NCI-H2081 (cell line): ENCODE measurements around the gene AJAP1.

ENCODE experiments used
- DNase-seq, 2 experiments: peaks; one replicate each; lab custom pipeline; 2025; lab: John Stamatoyannopoulos, UW

The AJAP1 gene

GRCh38 chr1:4770713-4771112, 116.3 kb downstream of the AJAP1 start:
- no peak for DNase-seq

DNA sequence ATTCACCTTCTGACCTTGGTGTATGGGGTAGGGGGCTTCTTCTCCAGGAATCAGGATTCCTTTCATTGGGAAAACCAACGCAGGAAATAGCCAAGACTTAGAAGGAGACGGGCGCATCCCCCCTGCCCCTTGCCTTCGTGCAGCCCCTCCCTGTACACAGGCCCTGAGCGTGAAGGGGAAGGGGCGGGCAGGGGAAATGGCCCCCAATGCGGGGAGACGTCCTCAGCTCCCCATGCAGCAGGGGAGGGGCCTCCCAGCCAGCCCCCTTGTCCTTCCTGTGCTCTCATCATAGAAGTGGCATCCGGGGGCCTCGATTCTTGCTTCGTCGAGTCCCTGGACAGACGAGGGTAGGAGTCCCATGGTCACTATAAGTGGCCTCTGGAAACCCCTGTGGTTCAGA, 116.9 kb downstream of the AJAP1 start:
- no peak for DNase-seq

DNA sequence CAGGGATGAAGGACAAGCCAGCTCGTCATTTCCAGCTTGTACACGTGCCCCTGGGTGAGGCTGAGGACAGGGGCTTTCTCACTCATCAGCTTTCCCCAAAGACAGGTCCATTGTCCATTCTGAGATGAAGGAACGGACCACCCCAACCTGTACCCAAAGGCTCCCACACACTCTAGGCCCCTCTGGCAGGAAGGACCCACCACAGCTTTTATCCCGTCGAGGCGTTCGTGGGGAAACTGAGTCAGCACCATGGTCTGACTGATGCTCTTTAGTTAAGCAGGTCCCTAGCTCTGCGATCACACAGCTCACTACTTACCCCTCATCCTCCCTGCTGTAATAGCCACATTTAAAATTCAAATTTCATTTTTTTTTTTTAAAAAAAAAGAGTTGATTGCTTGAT, 117.3 kb downstream of the AJAP1 start:
- no peak for DNase-seq

DNA sequence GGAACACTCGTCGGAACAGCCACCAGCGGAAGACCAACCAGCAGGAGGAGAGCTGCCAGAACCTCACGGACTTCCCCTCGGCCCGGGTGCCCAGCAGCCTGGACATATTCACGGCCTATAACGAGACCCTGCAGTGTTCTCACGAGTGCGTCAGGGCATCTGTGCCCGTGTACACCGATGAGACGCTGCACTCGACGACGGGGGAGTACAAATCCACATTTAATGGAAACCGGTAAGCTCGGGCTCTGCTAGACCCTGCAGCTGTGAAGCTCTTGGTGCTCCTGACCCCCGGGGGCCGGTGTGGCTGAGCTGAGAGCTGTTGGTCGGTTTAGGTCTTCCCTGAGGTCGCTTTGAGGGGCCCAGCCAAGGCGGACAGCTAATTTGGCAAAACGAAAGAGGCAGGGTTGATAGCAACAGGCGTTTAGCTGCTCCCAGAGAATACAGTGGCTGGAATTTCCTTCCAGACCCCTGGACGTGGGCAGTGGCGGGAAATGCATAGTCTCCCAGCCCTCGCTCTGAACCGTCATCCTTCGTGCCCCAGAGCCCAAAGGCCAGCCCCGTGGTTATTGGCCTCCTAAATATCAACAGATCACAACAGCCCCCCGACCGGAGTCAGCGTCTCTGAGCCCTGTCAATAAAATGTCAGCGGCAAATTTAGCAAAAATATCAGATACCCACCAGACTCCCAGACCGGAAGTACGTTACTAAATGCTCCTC, 118.0 kb downstream of the AJAP1 start:
- DNase-seq: no peak

GRCh38 chr1:4773226-4773625, 118.8 kb downstream of the AJAP1 start:
- no peak for DNase-seq

GRCh38 chr1:4775506-4775905, 121.1 kb downstream of the AJAP1 start:
- DNase-seq: no peak

DNA sequence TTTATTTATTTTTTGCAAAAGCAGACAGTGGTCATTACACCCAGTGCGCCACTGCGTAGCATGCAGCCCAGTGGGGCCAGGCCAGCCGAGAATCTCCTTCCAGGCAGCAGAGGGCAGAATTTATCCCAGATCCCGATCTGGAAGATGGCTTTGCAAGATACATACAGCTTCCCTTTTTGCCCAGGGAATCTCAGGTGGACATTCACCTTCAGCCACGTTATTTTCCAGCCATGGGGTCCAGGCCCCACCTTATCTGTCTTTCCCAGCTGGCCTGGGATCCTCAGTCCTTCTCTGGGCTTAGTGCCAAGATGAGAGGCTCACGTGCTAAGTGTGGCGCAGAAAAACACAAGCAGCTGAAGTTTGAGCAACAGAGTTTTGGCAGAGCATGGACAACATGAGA, 123.6 kb downstream of the AJAP1 start:
- no peak for DNase-seq

DNA sequence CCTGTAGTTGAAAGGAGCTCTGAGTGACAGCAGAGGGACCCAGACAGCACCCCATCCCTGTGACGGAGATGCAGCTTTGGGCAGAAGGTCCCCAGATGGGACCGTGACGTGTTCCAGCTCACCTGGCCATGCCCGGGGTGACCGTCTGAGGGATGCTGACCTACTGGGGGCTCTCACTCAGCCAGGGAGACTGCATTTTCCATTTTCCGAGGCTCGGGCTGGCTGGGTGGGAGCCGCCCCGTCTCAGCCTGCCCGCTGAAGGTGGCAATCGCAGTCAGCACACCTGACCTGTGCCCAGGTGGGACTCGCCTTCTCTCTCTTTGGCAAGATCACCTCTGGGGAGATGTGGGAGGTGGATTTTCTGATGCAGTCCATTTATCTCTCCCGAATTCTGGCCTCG, 127.2 kb downstream of the AJAP1 start:
- DNase-seq: no peak

DNA sequence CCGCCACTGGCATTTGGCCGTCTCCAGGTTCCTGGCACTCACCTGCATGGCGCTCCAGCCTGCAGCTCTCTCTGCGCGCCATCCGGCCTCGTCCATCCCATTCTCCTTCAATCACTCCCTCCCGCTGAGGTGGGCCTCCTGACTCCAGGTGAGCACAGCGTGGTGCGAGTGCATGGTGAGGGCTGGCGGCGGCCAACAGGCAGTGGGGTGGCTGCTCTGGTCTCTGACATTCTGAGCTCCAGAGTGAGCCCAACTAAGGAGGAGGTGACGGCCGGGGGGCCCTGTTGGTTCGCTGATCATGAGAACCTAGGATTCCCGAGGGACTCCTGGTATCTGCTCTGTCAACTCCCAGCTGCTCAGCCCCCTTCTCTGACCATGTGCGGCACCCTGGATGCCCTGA, 130.4 kb downstream of the AJAP1 start:
- no peak for DNase-seq

DNA sequence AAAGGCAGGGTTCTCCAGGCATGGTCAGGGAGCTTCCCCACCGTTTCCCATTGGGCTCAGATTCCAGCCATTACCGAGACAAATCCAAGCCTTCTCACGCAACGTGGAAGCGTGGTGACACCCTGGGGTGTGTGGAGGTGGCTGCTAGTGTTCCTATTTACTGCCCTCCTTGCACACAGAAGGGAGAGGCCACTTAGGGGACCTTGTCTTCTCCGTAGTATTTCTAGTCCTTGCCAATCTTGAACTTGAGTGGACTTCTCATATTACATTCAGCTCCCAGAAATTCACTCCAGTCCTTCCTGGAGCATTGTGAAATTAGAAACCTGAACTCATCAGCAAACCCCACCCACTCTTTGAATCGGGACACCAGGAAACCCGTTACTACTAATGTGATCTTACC, 131.6 kb downstream of the AJAP1 start:
- DNase-seq: no peak

- no peak for DNase-seq
Measured at GRCh38 chr1:4787551-4787950, 133.1 kb downstream of the AJAP1 start.

- no peak for DNase-seq
Measured at GRCh38 chr1:4792565-4792964, 138.2 kb downstream of the AJAP1 start.

GRCh38 chr1:4794020-4794780, 139.8 kb downstream of the AJAP1 start:
- no peak for DNase-seq

- DNase-seq: no peak
Measured at GRCh38 chr1:4796161-4797015, 142.0 kb downstream of the AJAP1 start.

DNA sequence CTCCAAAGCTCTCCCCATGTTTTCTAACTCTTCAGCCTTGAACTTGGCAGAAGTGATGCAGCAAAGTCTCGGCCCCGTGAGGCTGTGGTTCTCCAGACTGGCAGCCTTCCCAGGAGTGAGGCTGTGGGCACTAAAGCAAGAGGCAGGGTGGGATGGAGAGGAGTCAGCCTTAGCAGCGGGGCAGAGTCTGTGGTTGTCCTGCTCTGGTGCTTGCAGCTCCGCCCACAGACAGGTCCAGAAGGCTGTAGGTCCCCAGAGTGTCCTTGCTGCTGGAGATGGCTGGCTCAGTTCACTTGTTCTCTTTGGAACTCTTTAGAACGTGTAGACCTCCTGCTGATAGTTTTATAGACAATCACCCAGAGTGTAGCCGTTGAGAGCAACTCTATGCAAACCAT, 142.6 kb downstream of the AJAP1 start:
- no peak for DNase-seq

- no peak for DNase-seq
Measured at GRCh38 chr1:4797429-4797828, 143.0 kb downstream of the AJAP1 start.

GRCh38 chr1:4801192-4801924, 146.9 kb downstream of the AJAP1 start:
- no peak for DNase-seq

- DNase-seq: no peak
Measured at GRCh38 chr1:4802024-4802423, 147.6 kb downstream of the AJAP1 start.

GRCh38 chr1:4803335-4803734, 148.9 kb downstream of the AJAP1 start:
- no peak for DNase-seq

DNA sequence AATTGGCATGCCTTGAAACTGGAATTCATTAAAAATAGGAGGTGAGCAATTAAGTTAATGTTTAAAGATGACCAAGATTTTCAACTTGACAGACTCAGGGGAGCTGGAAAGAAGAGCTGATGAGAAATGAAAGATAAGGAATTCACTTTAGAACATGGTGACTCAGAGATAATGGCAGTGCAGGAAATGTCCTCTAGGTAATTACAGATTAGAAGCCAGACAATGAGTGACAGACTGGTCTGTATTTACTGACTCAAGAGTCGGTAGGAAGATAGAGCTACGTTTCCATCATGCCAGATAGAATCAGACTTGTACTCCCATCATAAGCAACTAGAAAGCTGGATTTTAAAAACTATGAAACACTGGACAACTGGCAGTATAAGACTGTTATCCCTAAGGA, 151.6 kb downstream of the AJAP1 start:
- no peak for DNase-seq

- no peak for DNase-seq
Measured at GRCh38 chr1:4820543-4820942, 166.1 kb downstream of the AJAP1 start.

GRCh38 chr1:4825800-4826450, 171.5 kb downstream of the AJAP1 start:
- no peak for DNase-seq
